Measurements from ENCODE around the gene PAXIP1.

GRCh38 chr7:154916856-154917807 lies 85.8 kb downstream of the PAXIP1 start:
- TF ChIP-seq CTCF (conservative IDR thresholded peaks at IDR 0.05) (no peak), ZFX (IDR thresholded peaks at IDR 0.05) (no peak)
